ENCODE measurements around the gene ATP2A3. TPM values are rescaled to one million over a fixed set of nuclear protein-coding genes. Genes with fewer than 3 reads are reported as not detected.

Gene ATP2A3
- total RNA-seq, 1 donor from 2014 or later = 1.6 TPM

GRCh38 chr17:3927628-3928340 lies 36.5 kb downstream of the ATP2A3 start:
- DNase-seq (ENCODE audit: low read depth, low spot score) = no peak
- Mint-ChIP-seq H3K9me3 (no peaks in the 10 kb centered on the region), H3K4me3 (no peak overlapping the region), H3K27me3 (ENCODE audit: low read depth) (no peaks in the 10 kb centered on the region), H3K27ac (ENCODE audit: unreplicated experiment) (peak overlapping the region; percentile 62), H3K36me3 (ENCODE audit: low read depth) (no peaks in the 10 kb centered on the region), H3K4me1 (peaks cover 15% of the 10 kb centered on the region)
- TF ChIP-seq CTCF (conservative IDR thresholded peaks at IDR 0.05) = no peak

- no peak for TF ChIP-seq CTCF (conservative IDR thresholded peaks at IDR 0.05)
- DNase-seq (ENCODE audit: low read depth, low spot score) = no peak
- Mint-ChIP-seq H3K4me1 (peaks cover 15% of the 10 kb centered on the region), H3K27ac (ENCODE audit: unreplicated experiment) (peak overlapping the region; percentile 62), H3K4me3 (no peak overlapping the region), H3K36me3 (ENCODE audit: low read depth) (no peaks in the 10 kb centered on the region), H3K9me3 (no peaks in the 10 kb centered on the region), H3K27me3 (ENCODE audit: low read depth) (no peaks in the 10 kb centered on the region)
Observed at GRCh38 chr17:3926860-3927627, 37.2 kb downstream of the ATP2A3 start.

- no peaks in the 10 kb centered on the region for H3K9me3 Mint-ChIP-seq
- no peak overlapping the region for H3K4me3 Mint-ChIP-seq
- no peak for TF ChIP-seq CTCF (conservative IDR thresholded peaks at IDR 0.05)
- peaks cover 15% of the 10 kb centered on the region for H3K4me1 Mint-ChIP-seq
- H3K36me3 Mint-ChIP-seq (ENCODE audit: low read depth) = no peaks in the 10 kb centered on the region
- DNase-seq (ENCODE audit: low read depth, low spot score) = no peak
- H3K27me3 Mint-ChIP-seq (ENCODE audit: low read depth) = no peaks in the 10 kb centered on the region
- no peak overlapping the region for H3K27ac Mint-ChIP-seq (ENCODE audit: unreplicated experiment)
Observed at GRCh38 chr17:3925684-3926485, 38.4 kb downstream of the ATP2A3 start.

- Mint-ChIP-seq H3K4me1 (peaks cover 15% of the 10 kb centered on the region), H3K36me3 (ENCODE audit: low read depth) (no peaks in the 10 kb centered on the region), H3K27ac (ENCODE audit: unreplicated experiment) (peak overlapping the region; percentile 91), H3K4me3 (no peak overlapping the region), H3K27me3 (ENCODE audit: low read depth) (no peaks in the 10 kb centered on the region), H3K9me3 (no peaks in the 10 kb centered on the region)
- DNase-seq (ENCODE audit: low read depth, low spot score) = peak; percentile 51
- no peak for TF ChIP-seq CTCF (conservative IDR thresholded peaks at IDR 0.05)
Observed at GRCh38 chr17:3924512-3925350, 39.5 kb downstream of the ATP2A3 start.

Measured in neural crest cell (in vitro differentiated cells).